ENCODE results near the gene ALOX5AP.

GRCh38 chr13:30800107-30800506 lies 64.8 kb downstream of the ALOX5AP start:
- TF ChIP-seq ZFP3 (CRISPR knock-in tag; IDR thresholded peaks at IDR 0.05) = no peak
- TF ChIP-seq TOX (CRISPR knock-in tag; IDR thresholded peaks at IDR 0.05; ENCODE audit: borderline replicate concordance) = no peak
- no peak for TF ChIP-seq TSHZ2 (CRISPR knock-in tag; IDR thresholded peaks at IDR 0.05)
- no peak for TF ChIP-seq RARB (CRISPR knock-in tag; IDR thresholded peaks at IDR 0.05)
- TF ChIP-seq ZFP30 (CRISPR knock-in tag; IDR thresholded peaks at IDR 0.05) = no peak
- TF ChIP-seq ESRRG (CRISPR knock-in tag; IDR thresholded peaks at IDR 0.05) = no peak
- TF ChIP-seq ISL1 (CRISPR knock-in tag; IDR thresholded peaks at IDR 0.05) = no peak
- TF ChIP-seq TCF4 (CRISPR knock-in tag; IDR thresholded peaks at IDR 0.05; ENCODE audit: borderline replicate concordance) = no peak
- TF ChIP-seq ZNF8 (CRISPR knock-in tag; IDR thresholded peaks at IDR 0.05) = no peak
- no peak for TF ChIP-seq PATZ1 (CRISPR knock-in tag; IDR thresholded peaks at IDR 0.05; ENCODE audit: borderline replicate concordance)

All from SK-N-SH treated with all-trans-retinoic acid at 6 μM for 48 hours (cell line).